HepG2 (cell line): ENCODE measurements around the gene ANKRD39. TPM values are rescaled to one million over a fixed set of nuclear protein-coding genes. Genes with fewer than 3 reads are reported as not detected.

ENCODE experiments used
- ADNP ChIP-seq: sonication (generic); formaldehyde crosslinking; IDR thresholded peaks from 2 replicates; pipeline ENCODE4 v1.4.0; 2020; ENCODE audit warnings: missing genetic modification reagents
- DMAP1 ChIP-seq: IDR thresholded peaks from 2 replicates; pipeline ENCODE4 v1.6.1; 2016
- GATA4 ChIP-seq: sonication (generic); IDR thresholded peaks from 2 replicates; pipeline ENCODE4 v1.6.1; 2016; ENCODE audit warnings: antibody characterized with exemption, low read depth, borderline replicate concordance
- NAIF1 ChIP-seq: sonication (generic); formaldehyde crosslinking; IDR thresholded peaks from 2 replicates; pipeline ENCODE4 v1.5.0; 2020; ENCODE audit warnings: mild to moderate bottlenecking, missing genetic modification reagents, borderline replicate concordance
- NFE2L1 ChIP-seq: sonication (generic); formaldehyde crosslinking; IDR thresholded peaks from 2 replicates; pipeline ENCODE4 v1.4.0; 2020; ENCODE audit warnings: missing genetic modification reagents, mild to moderate bottlenecking, borderline replicate concordance
- RBM39 ChIP-seq: fragments of 200-400 bp; formaldehyde crosslinking; IDR thresholded peaks from one replicate; pipeline ENCODE4 v1.6.1; 2018; ENCODE audit warnings: antibody characterized with exemption, mild to moderate bottlenecking, low read depth, low read length; ENCODE audit not compliant: poor library complexity, severe bottlenecking
- SCMH1 ChIP-seq: sonication (generic); formaldehyde crosslinking; IDR thresholded peaks from 2 replicates; pipeline ENCODE4 v1.9.0; 2021; ENCODE audit warnings: missing genetic modification reagents, mild to moderate bottlenecking, borderline replicate concordance
- TFDP2 ChIP-seq: sonication (generic); formaldehyde crosslinking; IDR thresholded peaks from 2 replicates; pipeline ENCODE4 v1.4.0; 2020; ENCODE audit warnings: missing genetic modification reagents
- THRA ChIP-seq: sonication (generic); formaldehyde crosslinking; IDR thresholded peaks from 2 replicates; pipeline ENCODE4 v1.4.0; 2020; ENCODE audit warnings: missing genetic modification reagents, borderline replicate concordance
- TMF1 ChIP-seq: sonication (generic); formaldehyde crosslinking; IDR thresholded peaks from 2 replicates; pipeline ENCODE4 v1.8.1; 2022; ENCODE audit warnings: low read depth, missing genetic modification reagents
- ZBTB7A ChIP-seq: sonication (generic); formaldehyde crosslinking; IDR thresholded peaks from 2 replicates; pipeline ENCODE4 v1.8.0; 2022; ENCODE audit warnings: mild to moderate bottlenecking, missing genetic modification reagents
- ZNF10 ChIP-seq: sonication (generic); formaldehyde crosslinking; IDR thresholded peaks from 2 replicates; pipeline ENCODE4 v1.4.0; 2020; ENCODE audit warnings: mild to moderate bottlenecking, low read depth, missing genetic modification reagents, borderline replicate concordance
- ZNF30 ChIP-seq: sonication (generic); formaldehyde crosslinking; IDR thresholded peaks from 2 replicates; pipeline ENCODE4 v1.5.0; 2020; ENCODE audit warnings: mild to moderate bottlenecking, missing genetic modification reagents
- ZNF614 ChIP-seq: IDR thresholded peaks from 2 replicates; pipeline ENCODE4 v1.6.1; 2018; ENCODE audit warnings: missing biosample characterization, missing genetic modification reagents, inconsistent platforms, borderline replicate concordance
- ZNF615 ChIP-seq: sonication (generic); formaldehyde crosslinking; IDR thresholded peaks from 2 replicates; pipeline ENCODE4 v1.5.0; 2020; ENCODE audit warnings: mild to moderate bottlenecking, missing genetic modification reagents, borderline replicate concordance
- polyA plus RNA-seq, 8 experiments: library from polyadenylated mRNA; depleted of rRNA in 3 of 8; stranded (reverse) in 7 of 8; unstranded in 1 of 8; fragments of >200 nt; fragmentation: Illumina TruSeq in 4 of 8; extraction: Trizol in 4 of 8; gene quantifications; 2 replicates each; pipeline versions ENCODE4 v1.2.1 to v1.2.3, GENCODE V29; 2011 to 2016; ENCODE audit warnings: low read depth in 4 of 8, missing spikeins in 1 of 8, mixed read lengths in 1 of 8; ENCODE audit not compliant: insufficient read depth in 1 of 8
- total RNA-seq, 5 experiments: library from RNA; depleted of rRNA; stranded (reverse); fragments of >200 nt; fragmentation: Illumina TruSeq; extraction: Trizol; gene quantifications; 2 replicates each; pipeline ENCODE4 v1.2.3, GENCODE V29; 2016; ENCODE audit warnings: low read depth in 1 of 5
- TF ChIP-seq, protein P1 (sequence below): sonication (generic); formaldehyde crosslinking; IDR thresholded peaks from 2 replicates; pipeline ENCODE4 v1.4.0; 2020; ENCODE audit warnings: mild to moderate bottlenecking, missing genetic modification reagents, borderline replicate concordance
- TF ChIP-seq, protein P2 (sequence below): sonication (generic); formaldehyde crosslinking; IDR thresholded peaks from 2 replicates; pipeline ENCODE4 v1.5.0; 2020; ENCODE audit warnings: mild to moderate bottlenecking, missing genetic modification reagents

ANKRD39 gene
- total and polyA plus RNA-seq, 2 of the 13 experiments (the other 11 are each of a cell fraction or from before 2014, with no cell fraction given): 23.2 to 24.8 TPM

DNA sequence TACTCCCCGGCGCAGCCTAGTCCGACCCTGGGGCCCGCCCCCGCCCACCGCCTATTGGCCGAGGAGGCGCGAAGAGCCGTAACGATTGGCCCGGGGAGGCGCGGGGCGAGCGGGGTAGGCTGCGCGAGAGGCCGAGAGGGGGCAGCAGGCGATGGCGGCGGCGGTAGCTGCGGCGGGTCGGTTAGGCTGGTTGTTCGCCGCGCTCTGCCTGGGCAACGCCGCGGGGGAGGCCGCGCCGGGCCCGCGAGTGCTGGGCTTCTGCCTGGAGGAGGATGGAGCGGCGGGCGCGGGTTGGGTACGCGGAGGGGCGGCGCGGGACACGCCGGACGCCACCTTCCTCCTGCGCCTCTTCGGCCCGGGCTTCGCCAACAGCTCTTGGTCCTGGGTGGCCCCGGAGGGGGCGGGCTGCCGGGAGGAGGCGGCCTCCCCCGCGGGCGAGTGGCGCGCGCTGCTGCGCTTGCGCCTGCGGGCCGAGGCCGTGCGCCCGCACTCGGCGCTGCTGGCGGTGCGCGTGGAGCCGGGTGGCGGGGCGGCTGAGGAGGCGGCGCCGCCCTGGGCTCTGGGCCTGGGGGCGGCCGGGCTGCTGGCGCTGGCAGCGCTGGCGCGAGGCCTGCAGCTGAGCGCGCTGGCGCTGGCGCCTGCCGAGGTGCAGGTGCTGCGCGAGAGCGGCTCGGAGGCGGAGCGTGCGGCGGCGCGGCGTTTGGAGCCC is 41.5 kb downstream of the ANKRD39 start, which contains the start of gene CNNM3 (continued):
- TF ChIP-seq ZNF10 (no peak), ZNF30 (no peak), RBM39 (peak; percentile 54), TFDP2 (peak; percentile 81), ZNF615 (CRISPR knock-in tag) (no peak), THRA (no peak; the same call in 1 of the 2 replicates), NFE2L1 (CRISPR knock-in tag) (no peak), ADNP (CRISPR knock-in tag) (no peak), DMAP1 (CRISPR knock-in tag) (peak; percentile 71), ZBTB7A (CRISPR knock-in tag) (peak; percentile 47; the same call in 1 of the 2 replicates), GATA4 (peak; percentile 12; the same call in 1 of the 2 replicates), SCMH1 (CRISPR knock-in tag) (no peak), ZNF614 (no peak), NAIF1 (no peak), TMF1 (0 out of 2 replicates have a peak, but pooled peaks have one; percentile 32)
- TF ChIP-seq, protein P1, sequence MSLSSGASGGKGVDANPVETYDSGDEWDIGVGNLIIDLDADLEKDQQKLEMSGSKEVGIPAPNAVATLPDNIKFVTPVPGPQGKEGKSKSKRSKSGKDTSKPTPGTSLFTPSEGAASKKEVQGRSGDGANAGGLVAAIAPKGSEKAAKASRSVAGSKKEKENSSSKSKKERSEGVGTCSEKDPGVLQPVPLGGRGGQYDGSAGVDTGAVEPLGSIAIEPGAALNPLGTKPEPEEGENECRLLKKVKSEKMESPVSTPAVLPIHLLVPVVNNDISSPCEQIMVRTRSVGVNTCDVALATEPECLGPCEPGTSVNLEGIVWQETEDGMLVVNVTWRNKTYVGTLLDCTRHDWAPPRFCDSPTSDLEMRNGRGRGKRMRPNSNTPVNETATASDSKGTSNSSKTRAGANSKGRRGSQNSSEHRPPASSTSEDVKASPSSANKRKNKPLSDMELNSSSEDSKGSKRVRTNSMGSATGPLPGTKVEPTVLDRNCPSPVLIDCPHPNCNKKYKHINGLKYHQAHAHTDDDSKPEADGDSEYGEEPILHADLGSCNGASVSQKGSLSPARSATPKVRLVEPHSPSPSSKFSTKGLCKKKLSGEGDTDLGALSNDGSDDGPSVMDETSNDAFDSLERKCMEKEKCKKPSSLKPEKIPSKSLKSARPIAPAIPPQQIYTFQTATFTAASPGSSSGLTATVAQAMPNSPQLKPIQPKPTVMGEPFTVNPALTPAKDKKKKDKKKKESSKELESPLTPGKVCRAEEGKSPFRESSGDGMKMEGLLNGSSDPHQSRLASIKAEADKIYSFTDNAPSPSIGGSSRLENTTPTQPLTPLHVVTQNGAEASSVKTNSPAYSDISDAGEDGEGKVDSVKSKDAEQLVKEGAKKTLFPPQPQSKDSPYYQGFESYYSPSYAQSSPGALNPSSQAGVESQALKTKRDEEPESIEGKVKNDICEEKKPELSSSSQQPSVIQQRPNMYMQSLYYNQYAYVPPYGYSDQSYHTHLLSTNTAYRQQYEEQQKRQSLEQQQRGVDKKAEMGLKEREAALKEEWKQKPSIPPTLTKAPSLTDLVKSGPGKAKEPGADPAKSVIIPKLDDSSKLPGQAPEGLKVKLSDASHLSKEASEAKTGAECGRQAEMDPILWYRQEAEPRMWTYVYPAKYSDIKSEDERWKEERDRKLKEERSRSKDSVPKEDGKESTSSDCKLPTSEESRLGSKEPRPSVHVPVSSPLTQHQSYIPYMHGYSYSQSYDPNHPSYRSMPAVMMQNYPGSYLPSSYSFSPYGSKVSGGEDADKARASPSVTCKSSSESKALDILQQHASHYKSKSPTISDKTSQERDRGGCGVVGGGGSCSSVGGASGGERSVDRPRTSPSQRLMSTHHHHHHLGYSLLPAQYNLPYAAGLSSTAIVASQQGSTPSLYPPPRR (CRISPR knock-in tag): peak; percentile 56; the same call in 1 of the 2 replicates
- TF ChIP-seq, protein P2, sequence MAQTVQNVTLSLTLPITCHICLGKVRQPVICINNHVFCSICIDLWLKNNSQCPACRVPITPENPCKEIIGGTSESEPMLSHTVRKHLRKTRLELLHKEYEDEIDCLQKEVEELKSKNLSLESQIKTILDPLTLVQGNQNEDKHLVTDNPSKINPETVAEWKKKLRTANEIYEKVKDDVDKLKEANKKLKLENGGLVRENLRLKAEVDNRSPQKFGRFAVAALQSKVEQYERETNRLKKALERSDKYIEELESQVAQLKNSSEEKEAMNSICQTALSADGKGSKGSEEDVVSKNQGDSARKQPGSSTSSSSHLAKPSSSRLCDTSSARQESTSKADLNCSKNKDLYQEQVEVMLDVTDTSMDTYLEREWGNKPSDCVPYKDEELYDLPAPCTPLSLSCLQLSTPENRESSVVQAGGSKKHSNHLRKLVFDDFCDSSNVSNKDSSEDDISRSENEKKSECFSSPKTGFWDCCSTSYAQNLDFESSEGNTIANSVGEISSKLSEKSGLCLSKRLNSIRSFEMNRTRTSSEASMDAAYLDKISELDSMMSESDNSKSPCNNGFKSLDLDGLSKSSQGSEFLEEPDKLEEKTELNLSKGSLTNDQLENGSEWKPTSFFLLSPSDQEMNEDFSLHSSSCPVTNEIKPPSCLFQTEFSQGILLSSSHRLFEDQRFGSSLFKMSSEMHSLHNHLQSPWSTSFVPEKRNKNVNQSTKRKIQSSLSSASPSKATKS (CRISPR knock-in tag): no peak
